Right cardiac atrium (tissue), 5 donors: ENCODE results near the gene NFS1. TPM values are rescaled to one million over a fixed set of nuclear protein-coding genes. Genes with fewer than 3 reads are reported as not detected.

Experiments
- ATAC-seq, 2 donors: fragments of 200-7000 bp; cut with Tn5 transposase; one replicate each; pipeline versions ENCODE4 v1.8.0 to v1.9.1; 2020; ENCODE audit warnings: moderate library complexity in 2 of 2, mild to moderate bottlenecking in 1 of 2
- DNase-seq, 3 donors: peaks; one replicate each; pipeline ENCODE4 v3.0.0-alpha.2; 2020
- H3K27ac ChIP-seq: one replicate; pipeline ENCODE4 v1.5.1; 2013; ENCODE audit warnings: mild to moderate bottlenecking, low read length, control low read depth, moderate library complexity
- H3K27me3 ChIP-seq: one replicate; pipeline ENCODE4 v1.6.1; 2013; ENCODE audit not compliant: control insufficient read depth, insufficient read depth
- H3K4me1 ChIP-seq: one replicate; pipeline ENCODE4 v1.6.1; 2013; ENCODE audit warnings: low read length; ENCODE audit not compliant: control insufficient read depth, insufficient read depth
- H3K4me3 ChIP-seq: one replicate; pipeline ENCODE4 v1.5.1; 2013; ENCODE audit warnings: low read length, control low read depth
- H3K9me3 ChIP-seq: one replicate; pipeline ENCODE4 v1.6.1; 2013; ENCODE audit warnings: low read length; ENCODE audit not compliant: control insufficient read depth
- WGBS: extraction: QIAGEN DNeasy Blood & Tissue Kit; methylation state at CpG from one replicate; pipeline ENCODE4 v1.1.7; 2013; 5-methylcytosine and 5-hydroxymethylcytosine counted together
- intact Hi-C, 4 donors: fragments of 100-400 bp; cut with DNase I; formaldehyde crosslinking; loops; one replicate each; pipeline versions ENCODE4 v1.11.0 to v1.14.0; 2022 to 2023
- polyA plus RNA-seq: library from polyadenylated mRNA; stranded (reverse); fragments of 200-250 nt; gene quantifications from one replicate; pipeline ENCODE4 v1.2.3, GENCODE V29; 2013
- total RNA-seq, 4 donors: library from RNA; stranded (reverse); fragmentation: NEBNext Ultra II Directional; extraction: Animal tissue kit (Norgen Biotek cat#: 25700); gene quantifications; one replicate each; pipeline ENCODE4 v1.2.1, GENCODE V29; 2021
- donor health status: healthy with polysubstance abuse.
- donor health status: DM: no; HTN: yes; CAD: no.
- donor health status: DM: no; HTN: no; CAD: no.
- donor health status: DM: no; HTN: yes; CAD: no; lungs with severe emphysema.
- donor health status: DM: yes; HTN: yes; CAD: no.

The NFS1 gene
- total and polyA plus RNA-seq, 5 donors = 29.2 to 41.7 (median 36.5) TPM

GRCh38 chr20:35629427-35630145, 69.6 kb downstream of the NFS1 start:
- no peak for DNase-seq
- intact Hi-C loops = no loop called here
- no peak overlapping the region for H3K27ac ChIP-seq

DNA sequence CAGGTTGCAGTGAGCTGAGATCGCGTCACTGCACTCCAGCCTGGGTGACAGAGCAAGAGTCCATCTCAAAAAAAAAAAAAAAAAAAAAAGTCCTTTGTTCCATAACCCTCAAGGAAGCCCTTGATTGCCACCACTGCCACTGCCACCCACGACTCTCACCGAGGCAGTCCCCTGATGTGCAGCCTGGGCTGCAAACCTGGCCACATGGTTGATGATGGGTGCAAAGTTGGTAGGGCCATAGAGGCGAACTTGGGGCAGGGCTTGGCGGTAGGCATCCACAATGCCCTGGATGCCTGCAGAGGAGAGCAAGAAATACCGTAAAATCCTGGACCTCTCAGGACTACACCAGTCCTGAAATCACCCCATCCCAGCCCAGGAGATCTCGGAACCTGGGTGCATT, 72.0 kb downstream of the NFS1 start:
- DNase-seq (no peak), ATAC-seq (no peak)
- intact Hi-C loops = no loop called here
- no peak overlapping the region for H3K27ac ChIP-seq
- WGBS = 95% methylated on average over 8 of the region's 8 CpGs
- H3K27me3 ChIP-seq = no peaks in the 10 kb centered on the region
- no peaks in the 10 kb centered on the region for H3K4me1 ChIP-seq
- H3K4me3 ChIP-seq = no peak overlapping the region
- H3K9me3 ChIP-seq = no peaks in the 10 kb centered on the region

More at GRCh38 chr20:35629427-35630145, 69.6 kb downstream of the NFS1 start:
- Histone ChIP-seq H3K27me3 (no peaks in the 10 kb centered on the region), H3K4me3 (no peak overlapping the region), H3K4me1 (no peaks in the 10 kb centered on the region), H3K9me3 (no peaks in the 10 kb centered on the region)
- 93% methylated on average over 12 of the region's 12 CpGs for WGBS
- no peak for ATAC-seq

DNA sequence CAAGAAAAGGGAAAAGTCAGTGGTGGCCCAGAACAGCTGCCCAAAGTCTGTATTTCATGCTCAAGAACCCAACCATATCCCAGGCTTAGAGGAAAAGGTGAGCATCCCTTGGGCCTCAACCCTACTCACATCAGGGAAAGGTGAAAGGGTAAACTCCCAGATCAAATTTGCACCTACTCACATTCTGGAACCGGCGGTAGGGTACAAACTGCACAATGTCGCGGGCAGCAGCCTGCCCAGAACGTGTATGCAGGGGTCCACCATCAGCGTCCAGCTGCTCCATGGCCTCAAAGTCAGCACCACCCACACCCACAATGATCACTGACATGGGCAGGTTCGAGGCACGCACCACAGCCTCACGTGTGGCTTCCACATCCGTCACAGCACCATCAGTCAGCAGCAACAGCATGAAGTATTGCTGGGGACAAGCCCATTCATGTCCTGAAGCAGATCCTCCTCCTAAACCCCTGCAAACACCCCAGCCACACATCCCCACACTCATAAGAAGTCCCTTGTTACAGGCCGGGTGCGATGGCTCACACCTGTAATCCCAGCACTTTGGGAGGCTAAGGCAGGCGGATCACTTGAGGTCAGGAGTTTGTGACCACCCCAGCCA, 72.7 kb downstream of the NFS1 start:
- intact Hi-C loops = no loop called here
- no peak for DNase-seq
- no peak overlapping the region for H3K27ac ChIP-seq
- WGBS = 94% methylated on average over 13 of the region's 13 CpGs
- no peak overlapping the region for H3K4me3 ChIP-seq
- no peaks in the 10 kb centered on the region for H3K4me1 ChIP-seq
- H3K9me3 ChIP-seq = no peaks in the 10 kb centered on the region
- no peak for ATAC-seq
- no peaks in the 10 kb centered on the region for H3K27me3 ChIP-seq

- no peak for DNase-seq
- ATAC-seq = peak in 1 of 2 donors; percentile 25
- Histone ChIP-seq H3K27me3 (no peaks in the 10 kb centered on the region), H3K4me1 (no peaks in the 10 kb centered on the region), H3K9me3 (no peaks in the 10 kb centered on the region), H3K27ac (no peak overlapping the region), H3K4me3 (no peak overlapping the region)
- intact Hi-C loops = no loop called here
- WGBS = 96% methylated on average over 6 of the region's 6 CpGs
Measured at GRCh38 chr20:35625584-35626385, 73.4 kb downstream of the NFS1 start.

GRCh38 chr20:35621560-35621946, 77.6 kb downstream of the NFS1 start:
- WGBS = 87% methylated on average over 2 of the region's 2 CpGs
- peaks cover 6% of the 10 kb centered on the region for H3K4me1 ChIP-seq
- no peaks in the 10 kb centered on the region for H3K27me3 ChIP-seq
- no peak overlapping the region for H3K27ac ChIP-seq
- H3K9me3 ChIP-seq = no peaks in the 10 kb centered on the region
- no peak overlapping the region for H3K4me3 ChIP-seq
- no peak for ATAC-seq
- DNase-seq = no peak
- intact Hi-C loops = no loop called here

- 92% methylated on average over 11 of the region's 11 CpGs for WGBS
- peaks cover 6% of the 10 kb centered on the region for H3K4me1 ChIP-seq
- H3K27me3 ChIP-seq = no peaks in the 10 kb centered on the region
- ATAC-seq = no peak
- intact Hi-C loops = no loop called here
- no peak overlapping the region for H3K4me3 ChIP-seq
- no peaks in the 10 kb centered on the region for H3K9me3 ChIP-seq
- no peak overlapping the region for H3K27ac ChIP-seq
- DNase-seq = no peak
Measured at GRCh38 chr20:35620818-35621559, 78.2 kb downstream of the NFS1 start.

- no peaks in the 10 kb centered on the region for H3K27me3 ChIP-seq
- intact Hi-C loops = no loop called here
- ATAC-seq = peak; percentile 55 to 58
- peak; percentile 82 to 94 (median 93) for DNase-seq
- no peaks in the 10 kb centered on the region for H3K9me3 ChIP-seq
- H3K27ac ChIP-seq = no peak overlapping the region
- WGBS = 5% methylated on average over 49 of the region's 49 CpGs
- peaks cover 6% of the 10 kb centered on the region for H3K4me1 ChIP-seq
- H3K4me3 ChIP-seq = peak overlapping the region; percentile 60
Measured at GRCh38 chr20:35619196-35620095, 79.7 kb downstream of the NFS1 start.

- H3K27me3 ChIP-seq = no peaks in the 10 kb centered on the region
- peaks cover 6% of the 10 kb centered on the region for H3K4me1 ChIP-seq
- peak overlapping the region; percentile 60 for H3K4me3 ChIP-seq
- H3K9me3 ChIP-seq = no peaks in the 10 kb centered on the region
- DNase-seq (peak; percentile 40 to 72 (median 67)), ATAC-seq (no peak)
- no peak overlapping the region for H3K27ac ChIP-seq
- intact Hi-C loops = no loop called here
- WGBS = 7% methylated on average over 35 of the region's 35 CpGs
Measured at GRCh38 chr20:35618263-35619131, 80.7 kb downstream of the NFS1 start.
